ENCODE results near the gene PCDHB9.
A peak's percentile ranks its signal among the peaks of the same experiment; 100 is the strongest.
"Not testable (repeated sequence)": the region's sequence is repeated elsewhere in the genome, so short reads cannot be mapped to it uniquely, and the experiment has no call there.

The PCDHB9 gene

DNA sequence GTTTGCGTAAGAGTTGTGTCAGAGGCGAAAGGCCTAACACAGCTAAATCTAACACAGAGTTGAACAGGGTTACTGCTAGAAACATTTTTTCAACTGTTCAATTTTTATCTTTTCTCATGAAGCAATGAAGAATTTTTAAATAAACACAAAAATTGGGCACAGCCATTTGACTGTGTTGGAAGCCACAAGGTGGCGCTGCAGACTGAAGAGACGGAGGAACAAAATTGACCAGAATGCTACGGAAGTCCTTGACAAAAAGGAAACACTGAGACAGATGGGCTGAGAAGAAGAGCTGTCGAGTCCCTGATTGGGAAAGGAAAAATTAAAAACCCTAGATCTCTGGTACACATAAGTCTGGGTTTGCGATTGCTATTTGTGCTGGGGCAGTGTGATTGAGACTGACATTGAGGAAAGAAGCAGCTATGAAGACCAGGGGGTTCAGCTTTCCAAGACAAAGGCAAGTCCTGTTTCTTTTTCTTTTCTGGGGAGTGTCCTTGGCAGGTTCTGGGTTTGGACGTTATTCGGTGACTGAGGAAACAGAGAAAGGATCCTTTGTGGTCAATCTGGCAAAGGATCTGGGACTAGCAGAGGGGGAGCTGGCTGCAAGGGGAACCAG is at the start of gene PCDHB9:
PCDHB9 (plus strand) TSS at position 265 of the 616 bp plus-strand sequence; CDS start at position 423, 158 bp downstream.
- peak within 1 kb of the TSS; percentile 49 for H3K4me3 ChIP-seq (ENCODE audit: low read length)
- TF ChIP-seq, protein P1, sequence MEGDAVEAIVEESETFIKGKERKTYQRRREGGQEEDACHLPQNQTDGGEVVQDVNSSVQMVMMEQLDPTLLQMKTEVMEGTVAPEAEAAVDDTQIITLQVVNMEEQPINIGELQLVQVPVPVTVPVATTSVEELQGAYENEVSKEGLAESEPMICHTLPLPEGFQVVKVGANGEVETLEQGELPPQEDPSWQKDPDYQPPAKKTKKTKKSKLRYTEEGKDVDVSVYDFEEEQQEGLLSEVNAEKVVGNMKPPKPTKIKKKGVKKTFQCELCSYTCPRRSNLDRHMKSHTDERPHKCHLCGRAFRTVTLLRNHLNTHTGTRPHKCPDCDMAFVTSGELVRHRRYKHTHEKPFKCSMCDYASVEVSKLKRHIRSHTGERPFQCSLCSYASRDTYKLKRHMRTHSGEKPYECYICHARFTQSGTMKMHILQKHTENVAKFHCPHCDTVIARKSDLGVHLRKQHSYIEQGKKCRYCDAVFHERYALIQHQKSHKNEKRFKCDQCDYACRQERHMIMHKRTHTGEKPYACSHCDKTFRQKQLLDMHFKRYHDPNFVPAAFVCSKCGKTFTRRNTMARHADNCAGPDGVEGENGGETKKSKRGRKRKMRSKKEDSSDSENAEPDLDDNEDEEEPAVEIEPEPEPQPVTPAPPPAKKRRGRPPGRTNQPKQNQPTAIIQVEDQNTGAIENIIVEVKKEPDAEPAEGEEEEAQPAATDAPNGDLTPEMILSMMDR (conservative IDR thresholded peaks at IDR 0.05; ENCODE audit: low read length): peak; percentile 56
- DNase-seq (ENCODE audit: low read depth): peak; percentile 25

DNA sequence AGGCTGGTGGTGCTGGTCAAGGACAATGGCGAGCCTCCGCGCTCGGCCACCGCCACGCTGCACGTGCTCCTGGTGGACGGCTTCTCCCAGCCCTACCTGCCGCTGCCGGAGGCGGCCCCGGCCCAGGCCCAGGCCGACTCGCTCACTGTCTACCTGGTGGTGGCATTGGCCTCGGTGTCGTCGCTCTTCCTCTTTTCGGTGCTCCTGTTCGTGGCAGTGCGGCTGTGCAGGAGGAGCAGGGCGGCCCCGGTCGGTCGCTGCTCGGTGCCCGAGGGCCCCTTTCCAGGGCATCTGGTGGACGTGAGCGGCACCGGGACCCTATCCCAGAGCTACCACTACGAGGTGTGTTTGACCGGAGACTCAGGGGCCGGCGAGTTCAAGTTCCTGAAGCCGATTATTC is 49.6 kb upstream of the PCDHB9 start:
- not testable (repeated sequence) for H3K4me3 ChIP-seq (ENCODE audit: low read length); DNase-seq (ENCODE audit: low read depth)

DNA sequence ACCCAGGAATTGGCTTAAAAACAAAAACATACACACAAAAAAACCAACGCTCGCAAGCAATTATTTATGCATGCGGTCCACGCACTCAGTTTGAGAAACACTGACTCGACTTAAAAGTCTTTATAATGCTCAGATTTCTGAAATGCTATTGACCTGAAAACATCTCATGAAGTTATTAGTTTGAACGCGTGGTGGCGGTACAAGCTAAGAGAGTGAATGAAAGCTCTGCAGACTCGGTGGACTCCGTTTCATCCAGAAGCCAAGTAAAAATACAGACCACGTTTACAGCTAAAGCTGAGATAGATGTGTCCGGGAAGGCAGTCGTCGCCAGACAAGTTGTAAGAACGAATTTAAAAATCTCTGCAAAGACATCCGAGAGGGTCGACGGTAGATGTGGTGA is 37.1 kb upstream of the PCDHB9 start, which contains the start of gene PCDHB6:
PCDHB6 (plus strand) TSS at position 246 of the 400 bp plus-strand sequence. CDS start 201 bp downstream, outside the sequence.
- DNase-seq (ENCODE audit: low read depth): peak; percentile 18
- H3K4me3 ChIP-seq (ENCODE audit: low read length): peak within 1 kb of the TSS; percentile 35
- TF ChIP-seq, protein P1 (conservative IDR thresholded peaks at IDR 0.05; ENCODE audit: low read length): peak; percentile 47

DNA sequence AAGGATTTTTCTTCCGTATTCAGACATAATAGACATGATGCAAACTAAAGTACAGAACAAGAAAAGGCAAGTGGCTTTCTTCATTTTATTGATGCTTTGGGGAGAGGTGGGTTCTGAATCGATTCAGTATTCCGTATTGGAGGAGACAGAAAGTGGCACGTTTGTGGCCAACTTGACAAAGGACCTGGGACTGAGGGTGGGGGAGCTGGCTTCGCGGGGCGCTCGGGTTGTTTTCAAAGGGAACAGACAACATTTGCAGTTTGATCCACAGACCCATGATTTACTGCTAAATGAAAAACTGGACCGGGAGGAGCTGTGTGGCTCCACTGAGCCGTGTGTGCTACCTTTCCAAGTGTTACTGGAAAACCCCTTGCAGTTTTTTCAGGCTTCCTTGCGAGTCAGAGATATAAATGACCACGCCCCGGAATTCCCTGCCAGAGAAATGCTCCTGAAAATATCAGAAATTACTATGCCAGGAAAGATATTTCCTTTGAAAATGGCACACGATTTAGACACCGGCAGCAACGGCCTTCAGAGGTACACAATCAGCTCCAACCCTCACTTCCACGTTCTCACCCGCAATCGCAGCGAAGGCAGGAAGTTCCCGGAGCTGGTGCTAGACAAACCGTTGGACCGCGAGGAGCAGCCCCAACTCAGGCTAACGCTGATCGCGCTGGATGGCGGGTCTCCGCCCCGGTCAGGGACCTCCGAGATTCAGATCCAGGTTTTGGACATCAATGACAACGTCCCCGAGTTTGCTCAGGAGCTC is 36.6 kb upstream of the PCDHB9 start:
- peak overlapping the region; percentile 35 for H3K4me3 ChIP-seq (ENCODE audit: low read length)
- TF ChIP-seq, protein P1 (conservative IDR thresholded peaks at IDR 0.05; ENCODE audit: low read length): no peak
- DNase-seq (ENCODE audit: low read depth): no peak

DNA sequence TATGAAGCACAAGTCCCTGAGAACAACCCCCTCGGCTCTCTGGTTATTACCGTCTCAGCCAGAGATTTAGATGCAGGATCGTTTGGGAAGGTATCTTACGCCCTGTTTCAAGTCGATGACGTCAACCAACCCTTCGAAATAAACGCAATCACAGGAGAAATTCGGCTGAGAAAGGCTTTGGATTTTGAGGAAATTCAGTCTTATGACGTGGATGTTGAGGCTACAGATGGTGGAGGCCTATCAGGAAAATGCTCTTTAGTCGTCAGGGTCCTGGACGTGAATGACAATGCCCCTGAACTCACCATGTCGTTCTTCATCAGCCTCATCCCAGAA is 36.0 kb upstream of the PCDHB9 start:
- TF ChIP-seq, protein P1 (conservative IDR thresholded peaks at IDR 0.05; ENCODE audit: low read length): no peak
- H3K4me3 ChIP-seq (ENCODE audit: low read length): no peak overlapping the region
- DNase-seq (ENCODE audit: low read depth): no peak

DNA sequence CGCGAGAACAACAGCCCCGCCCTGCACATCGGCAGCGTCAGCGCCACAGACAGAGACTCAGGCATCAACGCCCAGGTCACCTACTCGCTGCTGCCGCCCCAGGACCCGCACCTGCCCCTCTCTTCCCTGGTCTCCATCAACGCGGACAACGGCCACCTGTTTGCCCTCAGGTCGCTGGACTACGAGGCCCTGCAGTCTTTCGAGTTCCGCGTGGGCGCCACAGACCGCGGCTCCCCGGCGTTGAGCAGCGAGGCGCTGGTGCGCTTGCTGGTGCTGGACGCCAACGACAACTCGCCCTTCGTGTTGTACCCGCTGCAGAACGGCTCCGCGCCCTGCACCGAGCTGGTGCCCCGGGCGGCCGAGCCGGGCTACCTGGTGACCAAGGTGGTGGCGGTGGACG is 35.3 kb upstream of the PCDHB9 start:
- H3K4me3 ChIP-seq (ENCODE audit: low read length); DNase-seq (ENCODE audit: low read depth): not testable (repeated sequence)

DNA sequence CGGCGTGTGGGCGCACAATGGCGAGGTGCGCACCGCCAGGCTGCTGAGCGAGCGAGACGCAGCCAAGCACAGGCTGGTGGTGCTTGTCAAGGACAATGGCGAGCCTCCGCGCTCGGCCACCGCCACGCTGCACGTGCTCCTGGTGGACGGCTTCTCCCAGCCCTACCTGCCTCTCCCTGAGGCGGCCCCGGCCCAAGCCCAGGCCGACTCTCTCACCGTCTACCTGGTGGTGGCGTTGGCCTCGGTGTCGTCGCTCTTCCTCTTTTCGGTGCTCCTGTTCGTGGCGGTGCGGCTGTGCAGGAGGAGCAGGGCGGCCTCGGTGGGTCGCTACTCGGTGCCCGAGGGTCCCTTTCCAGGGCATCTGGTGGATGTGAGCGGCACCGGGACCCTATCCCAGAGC is 34.9 kb upstream of the PCDHB9 start:
- not testable (repeated sequence) for DNase-seq (ENCODE audit: low read depth); H3K4me3 ChIP-seq (ENCODE audit: low read length)

DNA sequence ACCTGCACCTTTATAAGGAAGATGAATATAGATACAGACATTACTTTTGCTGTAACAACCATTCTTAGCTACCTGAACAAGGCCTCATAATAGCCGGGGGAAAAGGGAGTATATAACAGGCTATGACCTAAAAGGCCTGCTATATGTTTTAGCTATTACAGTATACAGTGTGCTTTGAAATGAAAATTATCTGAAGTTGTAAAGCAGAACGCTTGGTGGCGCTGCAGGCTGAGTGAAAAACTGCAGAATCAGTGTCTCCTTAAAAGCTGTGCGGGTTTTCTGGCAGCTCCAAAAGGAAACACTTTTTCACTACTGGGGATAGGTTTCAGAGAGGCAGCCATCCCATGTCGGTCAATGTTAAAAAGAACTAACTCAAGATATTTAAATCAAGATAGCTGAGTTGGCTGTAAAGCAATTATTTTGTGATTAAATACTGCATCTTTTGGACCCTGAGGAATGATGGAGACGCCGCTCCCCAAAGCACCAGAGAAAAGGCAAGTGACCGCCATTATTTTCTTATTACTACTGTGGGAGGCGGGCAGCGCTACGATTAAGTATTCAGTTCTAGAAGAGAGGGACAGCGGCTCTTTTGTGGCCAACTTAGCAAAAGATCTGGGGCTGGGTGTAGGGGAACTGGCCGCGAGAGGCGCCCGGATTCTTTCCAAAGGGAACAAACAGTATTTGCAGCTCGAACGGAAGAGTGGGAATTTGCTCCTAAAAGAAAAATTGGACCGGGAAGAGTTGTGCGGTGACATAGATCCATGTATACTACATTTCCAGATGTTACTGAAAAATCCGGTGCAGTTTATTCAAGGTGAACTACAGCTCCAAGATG is 31.2 kb upstream of the PCDHB9 start:
- TF ChIP-seq, protein P1 (conservative IDR thresholded peaks at IDR 0.05; ENCODE audit: low read length): no peak
- DNase-seq (ENCODE audit: low read depth): no peak
- H3K4me3 ChIP-seq (ENCODE audit: low read length): no peak overlapping the region

DNA sequence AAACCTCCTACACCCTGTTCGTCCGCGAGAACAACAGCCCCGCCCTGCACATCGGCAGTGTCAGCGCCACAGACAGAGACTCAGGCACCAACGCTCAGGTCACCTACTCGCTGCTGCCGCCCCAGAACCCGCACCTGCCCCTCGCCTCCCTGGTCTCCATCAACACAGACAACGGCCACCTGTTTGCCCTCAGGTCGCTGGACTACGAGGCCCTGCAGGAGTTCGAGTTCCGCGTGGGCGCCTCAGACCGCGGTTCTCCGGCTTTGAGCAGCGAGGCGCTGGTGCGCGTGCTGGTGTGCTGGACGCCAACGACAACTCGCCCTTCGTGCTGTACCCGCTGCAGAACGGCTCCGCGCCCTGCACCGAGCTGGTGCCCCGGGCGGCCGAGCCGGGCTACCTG is 29.6 kb upstream of the PCDHB9 start:
- not testable (repeated sequence) for DNase-seq (ENCODE audit: low read depth); H3K4me3 ChIP-seq (ENCODE audit: low read length)

DNA sequence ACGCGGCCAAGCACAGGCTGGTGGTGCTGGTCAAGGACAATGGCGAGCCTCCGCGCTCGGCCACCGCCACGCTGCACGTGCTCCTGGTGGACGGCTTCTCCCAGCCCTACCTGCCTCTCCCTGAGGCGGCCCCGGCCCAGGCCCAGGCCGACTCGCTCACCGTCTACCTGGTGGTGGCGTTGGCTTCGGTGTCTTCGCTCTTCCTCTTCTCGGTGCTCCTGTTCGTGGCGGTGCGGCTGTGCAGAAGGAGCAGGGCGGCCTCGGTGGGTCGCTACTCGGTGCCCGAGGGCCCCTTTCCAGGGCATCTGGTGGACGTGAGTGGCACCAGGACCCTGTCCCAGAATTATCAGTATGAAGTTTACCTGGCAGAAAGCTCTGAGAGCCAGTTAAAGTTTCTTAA is 29.1 kb upstream of the PCDHB9 start:
- not testable (repeated sequence) for H3K4me3 ChIP-seq (ENCODE audit: low read length); DNase-seq (ENCODE audit: low read depth)

Data from AG10803 (cell line).